ENCODE measurements around the gene CHRD.

DNA sequence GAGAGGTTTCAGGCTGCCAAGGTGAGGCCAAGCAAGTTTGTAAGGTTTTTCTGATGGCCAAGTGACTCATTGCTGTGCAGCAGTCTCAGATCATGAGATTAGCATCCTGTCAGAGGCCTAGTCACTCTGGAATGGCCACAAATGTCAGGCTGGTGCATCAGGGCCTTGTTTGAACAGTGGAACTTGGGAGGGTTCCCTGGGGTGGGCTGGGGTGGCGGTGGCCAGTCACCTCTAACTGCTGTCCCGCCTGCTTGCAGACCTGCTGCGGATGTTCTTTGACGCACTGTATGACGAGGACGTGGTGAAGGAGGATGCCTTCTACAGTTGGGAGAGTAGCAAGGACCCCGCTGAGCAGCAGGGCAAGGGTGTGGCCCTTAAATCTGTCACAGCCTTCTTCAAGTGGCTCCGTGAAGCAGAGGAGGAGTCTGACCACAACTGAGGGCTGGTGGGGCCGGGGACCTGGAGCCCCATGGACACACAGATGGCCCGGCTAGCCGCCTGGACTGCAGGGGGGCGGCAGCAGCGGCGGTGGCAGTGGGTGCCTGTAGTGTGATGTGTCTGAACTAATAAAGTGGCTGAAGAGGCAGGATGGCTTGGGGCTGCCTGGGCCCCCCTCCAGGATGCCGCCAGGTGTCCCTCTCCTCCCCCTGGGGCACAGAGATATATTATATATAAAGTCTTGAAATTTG, 45.2 kb upstream of the CHRD start:
- TF ChIP-seq, protein P1, sequence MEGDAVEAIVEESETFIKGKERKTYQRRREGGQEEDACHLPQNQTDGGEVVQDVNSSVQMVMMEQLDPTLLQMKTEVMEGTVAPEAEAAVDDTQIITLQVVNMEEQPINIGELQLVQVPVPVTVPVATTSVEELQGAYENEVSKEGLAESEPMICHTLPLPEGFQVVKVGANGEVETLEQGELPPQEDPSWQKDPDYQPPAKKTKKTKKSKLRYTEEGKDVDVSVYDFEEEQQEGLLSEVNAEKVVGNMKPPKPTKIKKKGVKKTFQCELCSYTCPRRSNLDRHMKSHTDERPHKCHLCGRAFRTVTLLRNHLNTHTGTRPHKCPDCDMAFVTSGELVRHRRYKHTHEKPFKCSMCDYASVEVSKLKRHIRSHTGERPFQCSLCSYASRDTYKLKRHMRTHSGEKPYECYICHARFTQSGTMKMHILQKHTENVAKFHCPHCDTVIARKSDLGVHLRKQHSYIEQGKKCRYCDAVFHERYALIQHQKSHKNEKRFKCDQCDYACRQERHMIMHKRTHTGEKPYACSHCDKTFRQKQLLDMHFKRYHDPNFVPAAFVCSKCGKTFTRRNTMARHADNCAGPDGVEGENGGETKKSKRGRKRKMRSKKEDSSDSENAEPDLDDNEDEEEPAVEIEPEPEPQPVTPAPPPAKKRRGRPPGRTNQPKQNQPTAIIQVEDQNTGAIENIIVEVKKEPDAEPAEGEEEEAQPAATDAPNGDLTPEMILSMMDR (IDR thresholded peaks at IDR 0.05): no peak
- TF ChIP-seq RELA (CRISPR knock-in tag; IDR thresholded peaks at IDR 0.05; ENCODE audit: borderline replicate concordance): no peak
- TF ChIP-seq FOXJ3 (CRISPR knock-in tag; IDR thresholded peaks at IDR 0.05; ENCODE audit: borderline replicate concordance): no peak
- no peak for TF ChIP-seq EMX1 (CRISPR knock-in tag; IDR thresholded peaks at IDR 0.05)
- no peak for TF ChIP-seq JUN (CRISPR knock-in tag; IDR thresholded peaks at IDR 0.05)
- no peak for TF ChIP-seq FOXP1 (CRISPR knock-in tag; IDR thresholded peaks at IDR 0.05; ENCODE audit: borderline replicate concordance)
- no peak for TF ChIP-seq TEAD4 (CRISPR knock-in tag; IDR thresholded peaks at IDR 0.05)
- TF ChIP-seq CREM (CRISPR knock-in tag; IDR thresholded peaks at IDR 0.05): no peak
- no peak for TF ChIP-seq HMGA2 (CRISPR knock-in tag; IDR thresholded peaks at IDR 0.05)
- TF ChIP-seq, protein P2, sequence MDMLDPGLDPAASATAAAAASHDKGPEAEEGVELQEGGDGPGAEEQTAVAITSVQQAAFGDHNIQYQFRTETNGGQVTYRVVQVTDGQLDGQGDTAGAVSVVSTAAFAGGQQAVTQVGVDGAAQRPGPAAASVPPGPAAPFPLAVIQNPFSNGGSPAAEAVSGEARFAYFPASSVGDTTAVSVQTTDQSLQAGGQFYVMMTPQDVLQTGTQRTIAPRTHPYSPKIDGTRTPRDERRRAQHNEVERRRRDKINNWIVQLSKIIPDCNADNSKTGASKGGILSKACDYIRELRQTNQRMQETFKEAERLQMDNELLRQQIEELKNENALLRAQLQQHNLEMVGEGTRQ (CRISPR knock-in tag; IDR thresholded peaks at IDR 0.05): no peak
- TF ChIP-seq GABPB1 (CRISPR knock-in tag; IDR thresholded peaks at IDR 0.05): no peak
- no peak for TF ChIP-seq RORB (CRISPR knock-in tag; IDR thresholded peaks at IDR 0.05)
- TF ChIP-seq, protein P3, sequence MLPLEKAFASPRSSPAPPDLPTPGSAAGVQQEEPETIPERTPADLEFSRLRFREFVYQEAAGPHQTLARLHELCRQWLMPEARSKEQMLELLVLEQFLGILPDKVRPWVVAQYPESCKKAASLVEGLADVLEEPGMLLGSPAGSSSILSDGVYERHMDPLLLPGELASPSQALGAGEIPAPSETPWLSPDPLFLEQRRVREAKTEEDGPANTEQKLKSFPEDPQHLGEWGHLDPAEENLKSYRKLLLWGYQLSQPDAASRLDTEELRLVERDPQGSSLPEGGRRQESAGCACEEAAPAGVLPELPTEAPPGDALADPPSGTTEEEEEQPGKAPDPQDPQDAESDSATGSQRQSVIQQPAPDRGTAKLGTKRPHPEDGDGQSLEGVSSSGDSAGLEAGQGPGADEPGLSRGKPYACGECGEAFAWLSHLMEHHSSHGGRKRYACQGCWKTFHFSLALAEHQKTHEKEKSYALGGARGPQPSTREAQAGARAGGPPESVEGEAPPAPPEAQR (CRISPR knock-in tag; IDR thresholded peaks at IDR 0.05): no peak
- TF ChIP-seq ETV6 (CRISPR knock-in tag; IDR thresholded peaks at IDR 0.05): no peak
